K562 (cell line): Measurements from ENCODE around the gene CCDC171. TPM values are rescaled to one million over a fixed set of nuclear protein-coding genes. Genes with fewer than 3 reads are reported as not detected.

Experiments used
- ATAC-seq: fragments of 200-7000 bp; cut with Tn5 transposase; 3 replicates; pipeline ENCODE4 v1.9.1; 2020; ENCODE audit warnings: moderate library complexity
- BruUV-seq: library from RNA; stranded (reverse); fragments of 400-500 nt; replicated peaks from 2 replicates; lab custom pipeline; 2021; lab: Mats Ljungman, UMichigan
- CTCF ChIA-PET: fragments of 300-600 bp; formaldehyde crosslinking; extraction: SDS; loops from one replicate; lab custom pipeline; 2021; ENCODE audit warnings: low intra/inter-chr PET ratio; lab: Yijun Ruan, JAX
- POLR2A ChIA-PET: fragments of 300-600, 350-650 bp; sonication (Branson Sonifier 250); formaldehyde crosslinking; extraction: SDS; loops from one replicate; lab custom pipeline; 2021; ENCODE audit warnings: antibody characterized with exemption, inconsistent platforms; lab: Yijun Ruan, JAX
- DNase-seq, 4 experiments: peaks; one replicate each; pipeline versions ENCODE4 v3.0.0 to v3.0.0-alpha.2; 2011 to 2018; ENCODE audit warnings: low spot score in 3 of 4, mixed read lengths in 3 of 4; ENCODE audit errors: extremely low read depth in 1 of 4
- FAIRE-seq: peaks from 2 replicates; lab custom pipeline; 2011; peaks lifted over from hg19 to GRCh38; lab: Jason Lieb, UNC
- H2AFZ ChIP-seq: 2 replicates; pipeline ENCODE4 v1.6.0; 2011; ENCODE audit warnings: low read depth, low read length, control low read depth, inconsistent platforms
- H3K27ac ChIP-seq: fragments of 200-600 bp; 3 replicates; pipeline ENCODE4 v1.8.0; 2011; ENCODE audit warnings: low read depth, mild to moderate bottlenecking, control low read depth, inconsistent platforms, low read length, moderate library complexity, mixed read lengths; ENCODE audit errors: extremely low read depth
- H3K27me3 ChIP-seq, 2 experiments: fragments of 300-600 bp in 1 of 2; 2 replicates in 1 of 2; 3 replicates in 1 of 2; pipeline versions ENCODE4 v1.6.0 to v1.8.0; 2011; ENCODE audit warnings: inconsistent platforms in 2 of 2, low read length in 2 of 2, mild to moderate bottlenecking in 1 of 2, mixed read lengths in 1 of 2, moderate library complexity in 1 of 2; ENCODE audit not compliant: control insufficient read depth in 2 of 2, insufficient read depth in 2 of 2
- H3K36me3 ChIP-seq: fragments of 300-600 bp; 3 replicates; pipeline ENCODE4 v1.8.0; 2011; ENCODE audit warnings: mild to moderate bottlenecking, low read length, inconsistent platforms; ENCODE audit not compliant: control insufficient read depth, insufficient read depth
- H3K4me1 ChIP-seq, 2 experiments: fragments of 200-600 bp in 1 of 2; replicated peaks in 1 of 2; 2 replicates in 1 of 2; 3 replicates in 1 of 2; pipeline versions ENCODE4 v1.5.1 to v1.8.0; 2011; ENCODE audit warnings: inconsistent platforms in 2 of 2, low read length in 2 of 2, mild to moderate bottlenecking in 1 of 2, mixed read lengths in 1 of 2, moderate library complexity in 1 of 2; ENCODE audit not compliant: control insufficient read depth in 2 of 2, insufficient read depth in 2 of 2
- H3K4me2 ChIP-seq: 2 replicates; pipeline ENCODE4 v1.6.1; 2011; ENCODE audit warnings: low read length, control low read depth, inconsistent platforms, mixed read lengths; ENCODE audit not compliant: insufficient read depth
- H3K4me3 ChIP-seq: fragments of 200-600 bp; sonication (generic), shearing (Covaris generic); 2 replicates; pipeline ENCODE4 v1.5.1; 2016; ENCODE audit warnings: control low read depth, inconsistent platforms
- H3K79me2 ChIP-seq: fragments of 200-600 bp; 3 replicates; pipeline ENCODE4 v1.8.0; 2011; ENCODE audit warnings: low read length, inconsistent platforms; ENCODE audit not compliant: control insufficient read depth, insufficient read depth
- H3K9ac ChIP-seq, 2 experiments: 2 replicates each; pipeline versions ENCODE4 v1.6.0 to v1.6.1; 2011; ENCODE audit warnings: low read depth in 2 of 2, low read length in 2 of 2, control low read depth in 1 of 2, inconsistent platforms in 1 of 2, mild to moderate bottlenecking in 1 of 2, mixed read lengths in 1 of 2; ENCODE audit not compliant: insufficient read depth in 1 of 2
- H3K9me1 ChIP-seq: one replicate; pipeline ENCODE4 v1.6.0; 2011; ENCODE audit warnings: inconsistent platforms, mild to moderate bottlenecking, low read length, moderate library complexity; ENCODE audit not compliant: control insufficient read depth, insufficient read depth
- H3K9me3 ChIP-seq: replicated peaks from 2 replicates; pipeline ENCODE4 v1.5.1; 2011; ENCODE audit warnings: low read depth, low read length, inconsistent platforms; ENCODE audit not compliant: control insufficient read depth, insufficient read depth
- H4K20me1 ChIP-seq: replicated peaks from 2 replicates; pipeline ENCODE4 v1.6.1; 2011; ENCODE audit warnings: low read length, inconsistent platforms, mixed read lengths; ENCODE audit not compliant: control insufficient read depth, insufficient read depth
- ATF6 ChIP-seq: sonication (generic); formaldehyde crosslinking; IDR thresholded peaks from 2 replicates; pipeline ENCODE4 v1.4.0; 2020; ENCODE audit warnings: mild to moderate bottlenecking, missing genetic modification reagents
- CBFA2T2 ChIP-seq: fragments of 450-650 bp; conservative IDR thresholded peaks from 2 replicates; pipeline ENCODE4 v1.6.1; 2017; ENCODE audit warnings: mild to moderate bottlenecking
- WGBS: fragments of 100-300 bp; shearing (Covaris generic); methylation state at CpG from one replicate; pipeline ENCODE4 v1.1.6; 2016; ENCODE audit warnings: low coverage, mixed read lengths; ENCODE audit not compliant: insufficient coverage; ENCODE audit errors: missing lambda C conversion rate; 5-methylcytosine and 5-hydroxymethylcytosine counted together
- in situ Hi-C: fragments of 300-500 bp; cut with MboI; formaldehyde crosslinking; loops from 4 replicates; pipeline ENCODE4 v1.15.0; 2018; ENCODE audit warnings: inconsistent platforms, mixed read lengths
- intact Hi-C: fragments of 100-400 bp; cut with micrococcal nuclease; formaldehyde crosslinking; loops from 2 replicates; pipeline ENCODE4 v1.14.2; 2022
- polyA plus RNA-seq, 8 experiments: library from polyadenylated mRNA; depleted of rRNA in 4 of 8; stranded (reverse) in 5 of 8; unstranded in 3 of 8; fragments of >200 nt; fragmentation: Nextera tagmentation in 2 of 8; fragmentation: Illumina TruSeq in 1 of 8; extraction: Ambion mirVana in 2 of 8; extraction: Trizol in 1 of 8; gene quantifications; 2 replicates each; pipeline versions ENCODE4 v1.2.1 to v1.2.3, GENCODE V29; 2011 to 2014; ENCODE audit warnings: inconsistent platforms in 1 of 8, missing spikeins in 1 of 8
- total RNA-seq, 7 experiments: library from RNA; depleted of rRNA in 6 of 7; stranded (reverse); fragments of >200 nt in 6 of 7; fragmentation: Illumina TruSeq in 2 of 7; extraction: Trizol in 2 of 7; gene quantifications; 2 replicates each; pipeline versions ENCODE4 v1.2.1 to v1.2.3, GENCODE V29; 2011 to 2021; ENCODE audit warnings: low replicate concordance in 1 of 7
- TF ChIP-seq, protein P1 (sequence below): fragments of 450-650 bp; IDR thresholded peaks from 2 replicates; pipeline ENCODE4 v1.6.1; 2017; ENCODE audit warnings: antibody characterized with exemption

The CCDC171 gene
- total and polyA plus RNA-seq, 9 of the 15 experiments (the other 6 are each of a cell fraction or from before 2014, with no cell fraction given): 0.08 to 3.8 (median 0.27) TPM

- H3K9ac ChIP-seq: no peak overlapping the region
- no peaks in the 10 kb centered on the region for H3K36me3 ChIP-seq
- no peak for ATAC-seq
- H3K4me2 ChIP-seq: no peak overlapping the region
- DNase-seq: no peak
- no peaks in the 10 kb centered on the region for H4K20me1 ChIP-seq
- in situ Hi-C loops: loop anchor here (25.0 kb wide), 1 partner anchor 405 kb away; no protein-coding TSS in a partner anchor
- intact Hi-C loops: no loop called here
- no peaks in the 10 kb centered on the region for H3K27me3 ChIP-seq
- CTCF ChIA-PET: no interaction called here
- POLR2A ChIA-PET: no interaction called here
- H3K4me3 ChIP-seq: no peak overlapping the region
- 7% methylated on average over 5 of the region's 7 CpGs for WGBS
- H3K9me1 ChIP-seq: no peaks in the 10 kb centered on the region
- no peak overlapping the region for H3K27ac ChIP-seq
- H2AFZ ChIP-seq: no peak overlapping the region
- H3K4me1 ChIP-seq: no peaks in the 10 kb centered on the region
- no peak for FAIRE-seq
- H3K79me2 ChIP-seq: no peaks in the 10 kb centered on the region
- no peaks in the 10 kb centered on the region for H3K9me3 ChIP-seq
- no TSS peak for BruUV-seq
- no peak for TF ChIP-seq CBFA2T2
- TF ChIP-seq, protein P1, sequence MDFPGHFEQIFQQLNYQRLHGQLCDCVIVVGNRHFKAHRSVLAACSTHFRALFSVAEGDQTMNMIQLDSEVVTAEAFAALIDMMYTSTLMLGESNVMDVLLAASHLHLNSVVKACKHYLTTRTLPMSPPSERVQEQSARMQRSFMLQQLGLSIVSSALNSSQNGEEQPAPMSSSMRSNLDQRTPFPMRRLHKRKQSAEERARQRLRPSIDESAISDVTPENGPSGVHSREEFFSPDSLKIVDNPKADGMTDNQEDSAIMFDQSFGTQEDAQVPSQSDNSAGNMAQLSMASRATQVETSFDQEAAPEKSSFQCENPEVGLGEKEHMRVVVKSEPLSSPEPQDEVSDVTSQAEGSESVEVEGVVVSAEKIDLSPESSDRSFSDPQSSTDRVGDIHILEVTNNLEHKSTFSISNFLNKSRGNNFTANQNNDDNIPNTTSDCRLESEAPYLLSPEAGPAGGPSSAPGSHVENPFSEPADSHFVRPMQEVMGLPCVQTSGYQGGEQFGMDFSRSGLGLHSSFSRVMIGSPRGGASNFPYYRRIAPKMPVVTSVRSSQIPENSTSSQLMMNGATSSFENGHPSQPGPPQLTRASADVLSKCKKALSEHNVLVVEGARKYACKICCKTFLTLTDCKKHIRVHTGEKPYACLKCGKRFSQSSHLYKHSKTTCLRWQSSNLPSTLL: no peak
- TF ChIP-seq ATF6 (CRISPR knock-in tag): no peak
- TF ChIP-seq, all 486 proteins: peak for 0
Observed at GRCh38 chr9:15617782-15618181, 64.9 kb downstream of the CCDC171 start.
